GM21825 (cell line): ENCODE results near the gene STX1A.

Experiments used
- ATAC-seq: cut with Tn5 transposase; IDR thresholded peaks from one replicate; pipeline ENCODE4 v1.9.1; 2021; ENCODE audit warnings: mild to moderate bottlenecking, moderate library complexity; ENCODE audit not compliant: unreplicated experiment

The STX1A gene

GRCh38 chr7:73718905-73719805 lies at the start of gene STX1A:
Gene STX1A, minus strand, starts transcription at chr7:73719669. Its CDS starts 38 bp downstream, at chr7:73719631.
- ATAC-seq: peak; percentile 62

GRCh38 chr7:73768641-73769480 lies 49.4 kb upstream of the STX1A start:
- no peak for ATAC-seq

GRCh38 chr7:73766556-73767229 lies 47.2 kb upstream of the STX1A start:
- ATAC-seq: no peak

- no peak for ATAC-seq
These were observed 43.2 kb upstream of the STX1A start for GRCh38 chr7:73762659-73762999.

- no peak for ATAC-seq
These were observed 42.6 kb upstream of the STX1A start for GRCh38 chr7:73761854-73762658.

- no peak for ATAC-seq
These were observed 39.2 kb upstream of the STX1A start for GRCh38 chr7:73758581-73759138.

GRCh38 chr7:73749931-73750776 lies 30.7 kb upstream of the STX1A start:
- ATAC-seq: no peak

- no peak for ATAC-seq
These were observed 26.9 kb upstream of the STX1A start for GRCh38 chr7:73746378-73746777.

GRCh38 chr7:73742753-73743641 lies 23.5 kb upstream of the STX1A start:
- no peak for ATAC-seq

GRCh38 chr7:73742338-73742752 lies 22.9 kb upstream of the STX1A start:
- no peak for ATAC-seq

- no peak for ATAC-seq
These were observed 22.1 kb upstream of the STX1A start for GRCh38 chr7:73741600-73741999.

GRCh38 chr7:73740771-73741170 lies 21.3 kb upstream of the STX1A start:
- ATAC-seq: no peak

GRCh38 chr7:73740212-73740611 lies 20.7 kb upstream of the STX1A start:
- ATAC-seq: no peak

- ATAC-seq: no peak
These were observed 19.9 kb upstream of the STX1A start for GRCh38 chr7:73739387-73739767.

GRCh38 chr7:73738612-73739386 lies 19.3 kb upstream of the STX1A start, which contains the start of gene ABHD11:
Gene ABHD11, minus strand, starts transcription at chr7:73738802. Its CDS starts 32 bp downstream, at chr7:73738770.
- peak; percentile 88 for ATAC-seq

GRCh38 chr7:73738220-73738611 lies 18.7 kb upstream of the STX1A start:
- no peak for ATAC-seq

- no peak for ATAC-seq
These were observed 18.2 kb upstream of the STX1A start for GRCh38 chr7:73737491-73738219.
